Measurements from ENCODE around the gene PLK3. TPM values are rescaled to one million over a fixed set of nuclear protein-coding genes. Genes with fewer than 3 reads are reported as not detected.
A peak's percentile ranks its signal among the peaks of the same experiment; 100 is the strongest.
"Not testable (repeated sequence)": the region's sequence is repeated elsewhere in the genome, so short reads cannot be mapped to it uniquely, and the experiment has no call there.

Gene PLK3
- total RNA-seq, 2 donors from 2014 or later = 20.8 to 29.7 TPM

GRCh38 chr1:44812822-44813543 is 12.8 kb downstream of the PLK3 start:
- Histone ChIP-seq H3K27ac (peak overlapping the region; percentile 58 to 83 (median 72)), H3K36me3 (replicated peaks in 1 of 2; ENCODE audit: insufficient read depth in 1 of 2, low read depth in 2 of 2) (no peaks in the 10 kb centered on the region), H3K9me3 (no peaks in the 10 kb centered on the region), H3K27me3 (no peaks in the 10 kb centered on the region), H3K4me3 (peak overlapping the region in 1 of 2 donors; percentile 17), H3K4me1 (peaks cover 56% of the 10 kb centered on the region)
- DNase-seq (peak; percentile 30 to 46 (median 39)), ATAC-seq (peak; percentile 11)
- 57 to 82% methylated on average over 2 to 20 of the region's 48 CpGs for WGBS, 2 donors
- intact Hi-C loops (cut with DNase I) = no loop called here
- TF ChIP-seq POLR2A (IDR thresholded peaks at IDR 0.05) = no peak
- TF ChIP-seq, protein P1, sequence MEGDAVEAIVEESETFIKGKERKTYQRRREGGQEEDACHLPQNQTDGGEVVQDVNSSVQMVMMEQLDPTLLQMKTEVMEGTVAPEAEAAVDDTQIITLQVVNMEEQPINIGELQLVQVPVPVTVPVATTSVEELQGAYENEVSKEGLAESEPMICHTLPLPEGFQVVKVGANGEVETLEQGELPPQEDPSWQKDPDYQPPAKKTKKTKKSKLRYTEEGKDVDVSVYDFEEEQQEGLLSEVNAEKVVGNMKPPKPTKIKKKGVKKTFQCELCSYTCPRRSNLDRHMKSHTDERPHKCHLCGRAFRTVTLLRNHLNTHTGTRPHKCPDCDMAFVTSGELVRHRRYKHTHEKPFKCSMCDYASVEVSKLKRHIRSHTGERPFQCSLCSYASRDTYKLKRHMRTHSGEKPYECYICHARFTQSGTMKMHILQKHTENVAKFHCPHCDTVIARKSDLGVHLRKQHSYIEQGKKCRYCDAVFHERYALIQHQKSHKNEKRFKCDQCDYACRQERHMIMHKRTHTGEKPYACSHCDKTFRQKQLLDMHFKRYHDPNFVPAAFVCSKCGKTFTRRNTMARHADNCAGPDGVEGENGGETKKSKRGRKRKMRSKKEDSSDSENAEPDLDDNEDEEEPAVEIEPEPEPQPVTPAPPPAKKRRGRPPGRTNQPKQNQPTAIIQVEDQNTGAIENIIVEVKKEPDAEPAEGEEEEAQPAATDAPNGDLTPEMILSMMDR (IDR thresholded peaks at IDR 0.05) = no peak

DNA sequence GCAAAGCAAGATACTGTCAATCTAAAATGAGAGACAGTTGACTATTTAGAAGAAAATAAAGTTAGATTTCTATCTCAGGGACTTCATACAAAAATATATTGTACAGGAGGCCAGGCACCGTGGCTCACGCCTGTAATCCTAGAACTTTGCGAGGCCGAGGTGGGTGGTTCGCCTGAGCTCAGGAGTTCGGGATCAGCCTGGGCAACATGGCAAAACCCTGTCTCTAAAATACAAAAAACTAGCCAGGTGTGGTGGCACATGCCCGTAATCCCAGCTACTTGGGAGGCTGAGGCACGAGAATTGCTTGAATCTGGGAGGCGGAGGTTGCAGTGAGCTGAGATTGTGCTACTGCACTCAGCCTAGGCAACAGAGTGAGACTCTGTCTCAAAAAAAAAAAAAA is 15.7 kb downstream of the PLK3 start:
- H3K27me3 ChIP-seq; intact Hi-C loops (cut with DNase I); H3K9me3 ChIP-seq; ATAC-seq; DNase-seq; H3K4me3 ChIP-seq; H3K36me3 ChIP-seq (replicated peaks in 1 of 2; ENCODE audit: insufficient read depth in 1 of 2, low read depth in 2 of 2); H3K27ac ChIP-seq: not testable (repeated sequence)
- WGBS, 2 donors = 90 to 92% methylated on average over 9 of the region's 9 CpGs
- peaks cover 42% of the 10 kb centered on the region for H3K4me1 ChIP-seq

DNA sequence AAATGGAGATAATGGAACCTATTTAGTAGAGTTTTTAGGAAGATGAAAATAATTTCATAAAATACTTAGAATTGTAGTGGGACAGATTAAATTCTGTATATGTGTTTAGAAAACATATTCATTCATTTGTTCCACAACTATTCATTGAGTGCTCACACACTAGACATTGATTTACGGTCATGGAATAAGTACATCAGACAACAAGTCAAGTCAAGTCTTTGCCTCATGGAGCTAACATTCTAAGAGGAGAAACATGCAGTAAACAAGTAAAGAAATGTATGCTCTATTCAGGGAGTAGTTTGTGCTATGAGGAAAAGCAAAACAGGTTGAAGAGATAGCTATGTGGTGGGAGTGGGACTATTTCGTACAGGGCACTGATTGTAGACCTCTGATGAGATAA is 17.1 kb downstream of the PLK3 start:
- WGBS, 2 donors = 70 to 71% methylated on average over 2 of the region's 2 CpGs
- Histone ChIP-seq H3K9me3 (no peaks in the 10 kb centered on the region), H3K27ac (no peak overlapping the region), H3K4me3 (no peak overlapping the region), H3K4me1 (peaks cover 47% of the 10 kb centered on the region), H3K36me3 (replicated peaks in 1 of 2; ENCODE audit: insufficient read depth in 1 of 2, low read depth in 2 of 2) (no peaks in the 10 kb centered on the region), H3K27me3 (no peaks in the 10 kb centered on the region)
- DNase-seq (no peak), ATAC-seq (no peak)
- TF ChIP-seq, protein P1 (IDR thresholded peaks at IDR 0.05) = no peak
- TF ChIP-seq POLR2A (IDR thresholded peaks at IDR 0.05) = no peak
- intact Hi-C loops (cut with DNase I) = no loop called here

GRCh38 chr1:44817771-44818495 is 17.8 kb downstream of the PLK3 start:
- intact Hi-C loops (cut with DNase I) = no loop called here
- ATAC-seq = no peak
- no peak overlapping the region for H3K4me3 ChIP-seq
- H3K9me3 ChIP-seq = no peaks in the 10 kb centered on the region
- WGBS, 2 donors = 91 to 92% methylated on average over 11 of the region's 11 CpGs
- H3K4me1 ChIP-seq = peaks cover 43% of the 10 kb centered on the region
- no peaks in the 10 kb centered on the region for H3K36me3 ChIP-seq (replicated peaks in 1 of 2; ENCODE audit: insufficient read depth in 1 of 2, low read depth in 2 of 2)
- DNase-seq = no peak
- no peak for TF ChIP-seq POLR2A (IDR thresholded peaks at IDR 0.05)
- TF ChIP-seq, protein P1 (IDR thresholded peaks at IDR 0.05) = no peak
- no peak overlapping the region for H3K27ac ChIP-seq
- no peaks in the 10 kb centered on the region for H3K27me3 ChIP-seq

GRCh38 chr1:44819196-44819607 is 19.0 kb downstream of the PLK3 start:
- intact Hi-C loops (cut with DNase I) = no loop called here
- DNase-seq (no peak), ATAC-seq (peak; percentile 3)

More at GRCh38 chr1:44819196-44819607, 19.0 kb downstream of the PLK3 start:
- Histone ChIP-seq H3K9me3 (no peaks in the 10 kb centered on the region), H3K4me3 (peak overlapping the region in 1 of 2 donors; percentile 19), H3K27ac (peak overlapping the region; percentile 95 to 98 (median 96)), H3K27me3 (no peaks in the 10 kb centered on the region), H3K4me1 (peaks cover 32% of the 10 kb centered on the region), H3K36me3 (replicated peaks in 1 of 2; ENCODE audit: insufficient read depth in 1 of 2, low read depth in 2 of 2) (no peaks in the 10 kb centered on the region)
- WGBS, 2 donors = 0 to 1% methylated on average over 12 to 13 of the region's 13 CpGs
- TF ChIP-seq POLR2A (IDR thresholded peaks at IDR 0.05) = no peak
- TF ChIP-seq, protein P1 (IDR thresholded peaks at IDR 0.05) = no peak

All from body of pancreas (tissue), 4 donors.